Immature natural killer cell (primary cell): Measurements from ENCODE around the gene ID1. TPM values are rescaled to one million over a fixed set of nuclear protein-coding genes. Genes with fewer than 3 reads are reported as not detected.
"Not testable (repeated sequence)": the region's sequence is repeated elsewhere in the genome, so short reads cannot be mapped to it uniquely, and the experiment has no call there.

ENCODE experiments used
- DNase-seq, 3 donors: peaks; one replicate each; pipeline ENCODE4 v3.0.0; 2022; ENCODE audit warnings: mixed read lengths in 1 of 3
- H3K27ac Mint-ChIP-seq, 6 donors: one replicate each; pipeline ENCODE4 v1.8.0; 2020; ENCODE audit warnings: mixed read lengths in 6 of 6, mild to moderate bottlenecking in 5 of 6, inconsistent platforms in 4 of 6, moderate library complexity in 3 of 6
- H3K27me3 Mint-ChIP-seq, 3 donors: one replicate each; pipeline ENCODE4 v1.8.0; 2020 to 2021; ENCODE audit warnings: low read depth in 3 of 3, mild to moderate bottlenecking in 3 of 3, mixed read lengths in 3 of 3, moderate library complexity in 3 of 3, inconsistent platforms in 1 of 3
- H3K36me3 Mint-ChIP-seq, 3 donors: one replicate each; pipeline ENCODE4 v1.8.0; 2020; ENCODE audit warnings: mixed read lengths in 3 of 3, inconsistent platforms in 2 of 3, mild to moderate bottlenecking in 2 of 3
- H3K4me1 Mint-ChIP-seq, 2 donors: one replicate each; pipeline ENCODE4 v1.8.0; 2020; ENCODE audit warnings: inconsistent platforms in 2 of 2, mild to moderate bottlenecking in 2 of 2, mixed read lengths in 2 of 2, moderate library complexity in 1 of 2
- H3K4me3 Mint-ChIP-seq, 5 donors: one replicate each; pipeline ENCODE4 v1.8.0; 2020; ENCODE audit warnings: mild to moderate bottlenecking in 5 of 5, mixed read lengths in 5 of 5, inconsistent platforms in 3 of 5, moderate library complexity in 3 of 5
- H3K9me3 Mint-ChIP-seq, 6 donors: one replicate each; pipeline ENCODE4 v1.8.0; 2020; ENCODE audit warnings: mild to moderate bottlenecking in 6 of 6, mixed read lengths in 6 of 6, inconsistent platforms in 4 of 6, moderate library complexity in 3 of 6
- polyA plus RNA-seq, 3 donors: library from polyadenylated mRNA; unstranded; fragments of 300-500 nt; fragmentation: Illumina TruSeq; gene quantifications; one replicate each; pipeline ENCODE4 v1.2.3, GENCODE V29; 2021

Gene ID1
- polyA plus RNA-seq, 3 donors from 2014 or later = 1.4 to 4.2 (median 1.9) TPM

- Mint-ChIP-seq H3K4me3 (peak overlapping the region; percentile 7 to 74 (median 63)), H3K9me3 (no peaks in the 10 kb centered on the region), H3K27ac (peak overlapping the region in 1 of 6 donors; percentile 38), H3K27me3 (peaks cover 6 to 20% (median 8%) of the 10 kb centered on the region in 3 donors), H3K36me3 (peaks cover 0 to 4% (median 0%) of the 10 kb centered on the region in 3 donors), H3K4me1 (peaks cover 19% of the 10 kb centered on the region in 2 donors)
- DNase-seq = peak in 1 of 3 donors; percentile 11
Observed at GRCh38 chr20:31642837-31643236, 37.7 kb downstream of the ID1 start.

GRCh38 chr20:31643522-31643921, 38.4 kb downstream of the ID1 start:
- DNase-seq = no peak
- no peaks in the 10 kb centered on the region for H3K9me3 Mint-ChIP-seq
- H3K27ac Mint-ChIP-seq = no peak overlapping the region
- no peak overlapping the region for H3K4me3 Mint-ChIP-seq
- H3K27me3 Mint-ChIP-seq = peaks cover 6 to 20% (median 8%) of the 10 kb centered on the region in 3 donors
- H3K4me1 Mint-ChIP-seq = peaks cover 19% of the 10 kb centered on the region in 2 donors
- peaks cover 0 to 4% (median 0%) of the 10 kb centered on the region in 3 donors for H3K36me3 Mint-ChIP-seq

GRCh38 chr20:31644701-31645100, 39.6 kb downstream of the ID1 start:
- Mint-ChIP-seq H3K4me1 (peaks cover 19% of the 10 kb centered on the region in 2 donors), H3K4me3 (no peak overlapping the region), H3K36me3 (peaks cover 0 to 4% (median 0%) of the 10 kb centered on the region in 3 donors), H3K27ac (no peak overlapping the region), H3K9me3 (no peaks in the 10 kb centered on the region), H3K27me3 (peaks cover 4 to 20% (median 5%) of the 10 kb centered on the region in 3 donors)
- no peak for DNase-seq

- H3K27me3 Mint-ChIP-seq, DNase-seq: not testable (repeated sequence)
Observed at GRCh38 chr20:31648104-31648503, 43.0 kb downstream of the ID1 start.

GRCh38 chr20:31652917-31653396, 47.9 kb downstream of the ID1 start:
- H3K27ac Mint-ChIP-seq = no peak overlapping the region
- H3K36me3 Mint-ChIP-seq = no peaks in the 10 kb centered on the region

More at GRCh38 chr20:31648104-31648503, 43.0 kb downstream of the ID1 start:
- H3K36me3 Mint-ChIP-seq, H3K27ac Mint-ChIP-seq, H3K4me1 Mint-ChIP-seq, H3K9me3 Mint-ChIP-seq, H3K4me3 Mint-ChIP-seq: not testable (repeated sequence)

GRCh38 chr20:31653561-31653960, 48.5 kb downstream of the ID1 start:
- Mint-ChIP-seq H3K27me3 (no peaks in the 10 kb centered on the region), H3K4me3 (no peak overlapping the region), H3K4me1 (no peaks in the 10 kb centered on the region), H3K36me3 (no peaks in the 10 kb centered on the region), H3K27ac (no peak overlapping the region), H3K9me3 (no peaks in the 10 kb centered on the region)
- DNase-seq = no peak

More at GRCh38 chr20:31652917-31653396, 47.9 kb downstream of the ID1 start:
- Mint-ChIP-seq H3K4me3 (no peak overlapping the region), H3K27me3 (no peaks in the 10 kb centered on the region), H3K9me3 (no peaks in the 10 kb centered on the region), H3K4me1 (no peaks in the 10 kb centered on the region)
- DNase-seq = no peak

GRCh38 chr20:31654534-31654933, 49.4 kb downstream of the ID1 start:
- Mint-ChIP-seq H3K27me3 (no peaks in the 10 kb centered on the region), H3K4me1 (no peaks in the 10 kb centered on the region), H3K9me3 (no peaks in the 10 kb centered on the region), H3K36me3 (no peaks in the 10 kb centered on the region), H3K27ac (no peak overlapping the region), H3K4me3 (no peak overlapping the region)
- no peak for DNase-seq

Other genes starting within 250 kb of the ID1 start
- gene DEFB118, start 236.7 kb upstream of the ID1 start, polyA plus RNA-seq = not detected
- not detected for gene DEFB119, start 214.7 kb upstream of the ID1 start, polyA plus RNA-seq
- not detected for gene DEFB121, start 199.1 kb upstream of the ID1 start, polyA plus RNA-seq
- not detected for gene DEFB123, start 164.7 kb upstream of the ID1 start, polyA plus RNA-seq
- gene DEFB124, start 130.2 kb upstream of the ID1 start, polyA plus RNA-seq = not detected
- not detected for gene REM1, start 130.0 kb upstream of the ID1 start, polyA plus RNA-seq
- gene HM13, start 90.8 kb upstream of the ID1 start, polyA plus RNA-seq = 100 to 1,000 TPM; 112 to 167 (median 152) TPM
- gene COX4I2, start 32.6 kb downstream of the ID1 start, polyA plus RNA-seq = not detected
- 10 to 100 TPM; 30.9 to 60.4 (median 39.3) TPM for gene BCL2L1, start 117.6 kb downstream of the ID1 start, polyA plus RNA-seq
- gene TPX2, start 134.0 kb downstream of the ID1 start, polyA plus RNA-seq = 1 to 10 TPM; 1.2 to 3.0 (median 1.8) TPM
- gene MYLK2, start 214.1 kb downstream of the ID1 start, polyA plus RNA-seq = not detected
- gene FOXS1, start 240.3 kb downstream of the ID1 start, polyA plus RNA-seq = not detected